Colonic mucosa (tissue), 4 donors: ENCODE measurements around the gene RETSAT. TPM values are rescaled to one million over a fixed set of nuclear protein-coding genes. Genes with fewer than 3 reads are reported as not detected.
A peak's percentile ranks its signal among the peaks of the same experiment; 100 is the strongest.

ENCODE experiments used
- DNase-seq: peaks from one replicate; pipeline ENCODE4 v3.0.0-alpha.2; 2020
- H3K27ac ChIP-seq: fragments of 200-600 bp; one replicate; pipeline ENCODE4 v1.8.0; 2021
- H3K27me3 ChIP-seq: fragments of 200-600 bp; one replicate; pipeline ENCODE4 v1.8.0; 2021
- H3K36me3 ChIP-seq: fragments of 200-600 bp; one replicate; pipeline ENCODE4 v1.8.0; 2021
- H3K4me1 ChIP-seq: fragments of 200-600 bp; one replicate; pipeline ENCODE4 v1.8.0; 2021; ENCODE audit warnings: mild to moderate bottlenecking
- H3K4me3 ChIP-seq: fragments of 200-600 bp; one replicate; pipeline ENCODE4 v1.8.0; 2021
- H3K9ac ChIP-seq, 2 donors: one replicate each; pipeline ENCODE4 v1.7.0; 2013; ENCODE audit warnings: control low read depth in 2 of 2, low read depth in 2 of 2, low read length in 2 of 2
- H3K9me3 ChIP-seq: fragments of 200-600 bp; one replicate; pipeline ENCODE4 v1.8.0; 2021
- intact Hi-C: fragments of 100-400 bp; cut with DNase I; formaldehyde crosslinking; loops from one replicate; pipeline ENCODE4 v1.14.1; 2022
- total RNA-seq, 2 donors: library from RNA; stranded (reverse); fragmentation: NEBNext Ultra II Directional in 1 of 2; extraction: Animal tissue kit (Norgen Biotek cat#: 25700) in 1 of 2; gene quantifications; one replicate each; pipeline ENCODE4 v1.2.1, GENCODE V29; 2021
- TF ChIP-seq, protein P1 (sequence below): fragments of 200-600 bp; IDR thresholded peaks from one replicate; pipeline ENCODE4 v1.8.0; 2022; ENCODE audit warnings: antibody characterized with exemption, mild to moderate bottlenecking
- donor health status: healthy.
- donor health status: DM: no; HTN: no; CAD: no.
- donor health status: DM: no; HTN: no; CAD: no.

The RETSAT gene
- total RNA-seq, 2 donors from 2014 or later, result 145 to 190 TPM

DNA sequence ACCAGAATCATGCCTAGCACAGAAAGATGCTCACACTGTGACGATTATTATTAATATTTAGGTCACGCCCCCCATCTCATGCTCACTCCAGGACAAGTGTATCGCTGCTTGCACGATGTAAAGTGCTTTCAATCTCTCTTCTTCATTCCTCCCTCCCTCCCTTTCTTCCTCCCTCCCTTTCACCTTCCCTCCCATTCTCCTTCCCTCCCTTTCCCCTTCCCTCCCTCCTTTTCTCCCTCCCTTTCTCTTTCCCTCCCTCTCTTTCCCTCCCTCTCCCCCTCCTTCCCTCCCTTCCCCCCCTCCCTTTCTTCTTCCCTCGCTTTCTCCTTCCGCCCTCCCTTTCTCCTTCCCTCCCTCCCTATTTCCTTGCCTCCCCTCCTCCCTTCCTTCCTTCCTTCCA lies 46.1 kb downstream of the RETSAT start:
- H3K9me3 ChIP-seq, result no peaks in the 10 kb centered on the region
- no peak overlapping the region for H3K4me3 ChIP-seq
- DNase-seq, result no peak
- H3K4me1 ChIP-seq, result peaks cover 9% of the 10 kb centered on the region
- no peak overlapping the region for H3K27ac ChIP-seq
- no peaks in the 10 kb centered on the region for H3K27me3 ChIP-seq
- H3K9ac ChIP-seq, result peak overlapping the region in 1 of 2 donors; percentile 95
- intact Hi-C loops, result no loop called here
- H3K36me3 ChIP-seq, result no peaks in the 10 kb centered on the region
- TF ChIP-seq, protein P1, sequence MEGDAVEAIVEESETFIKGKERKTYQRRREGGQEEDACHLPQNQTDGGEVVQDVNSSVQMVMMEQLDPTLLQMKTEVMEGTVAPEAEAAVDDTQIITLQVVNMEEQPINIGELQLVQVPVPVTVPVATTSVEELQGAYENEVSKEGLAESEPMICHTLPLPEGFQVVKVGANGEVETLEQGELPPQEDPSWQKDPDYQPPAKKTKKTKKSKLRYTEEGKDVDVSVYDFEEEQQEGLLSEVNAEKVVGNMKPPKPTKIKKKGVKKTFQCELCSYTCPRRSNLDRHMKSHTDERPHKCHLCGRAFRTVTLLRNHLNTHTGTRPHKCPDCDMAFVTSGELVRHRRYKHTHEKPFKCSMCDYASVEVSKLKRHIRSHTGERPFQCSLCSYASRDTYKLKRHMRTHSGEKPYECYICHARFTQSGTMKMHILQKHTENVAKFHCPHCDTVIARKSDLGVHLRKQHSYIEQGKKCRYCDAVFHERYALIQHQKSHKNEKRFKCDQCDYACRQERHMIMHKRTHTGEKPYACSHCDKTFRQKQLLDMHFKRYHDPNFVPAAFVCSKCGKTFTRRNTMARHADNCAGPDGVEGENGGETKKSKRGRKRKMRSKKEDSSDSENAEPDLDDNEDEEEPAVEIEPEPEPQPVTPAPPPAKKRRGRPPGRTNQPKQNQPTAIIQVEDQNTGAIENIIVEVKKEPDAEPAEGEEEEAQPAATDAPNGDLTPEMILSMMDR, result no peak

GRCh38 chr2:85307527-85307897 lies 46.8 kb downstream of the RETSAT start:
- no peaks in the 10 kb centered on the region for H3K9me3 ChIP-seq
- no peaks in the 10 kb centered on the region for H3K27me3 ChIP-seq
- peak overlapping the region; percentile 56 to 95 for H3K9ac ChIP-seq
- TF ChIP-seq, protein P1, result no peak
- H3K4me1 ChIP-seq, result peaks cover 9% of the 10 kb centered on the region
- peak overlapping the region; percentile 19 for H3K4me3 ChIP-seq
- peak; percentile 55 for DNase-seq
- no peaks in the 10 kb centered on the region for H3K36me3 ChIP-seq
- H3K27ac ChIP-seq, result peak overlapping the region; percentile 84
- intact Hi-C loops, result no loop called here

DNA sequence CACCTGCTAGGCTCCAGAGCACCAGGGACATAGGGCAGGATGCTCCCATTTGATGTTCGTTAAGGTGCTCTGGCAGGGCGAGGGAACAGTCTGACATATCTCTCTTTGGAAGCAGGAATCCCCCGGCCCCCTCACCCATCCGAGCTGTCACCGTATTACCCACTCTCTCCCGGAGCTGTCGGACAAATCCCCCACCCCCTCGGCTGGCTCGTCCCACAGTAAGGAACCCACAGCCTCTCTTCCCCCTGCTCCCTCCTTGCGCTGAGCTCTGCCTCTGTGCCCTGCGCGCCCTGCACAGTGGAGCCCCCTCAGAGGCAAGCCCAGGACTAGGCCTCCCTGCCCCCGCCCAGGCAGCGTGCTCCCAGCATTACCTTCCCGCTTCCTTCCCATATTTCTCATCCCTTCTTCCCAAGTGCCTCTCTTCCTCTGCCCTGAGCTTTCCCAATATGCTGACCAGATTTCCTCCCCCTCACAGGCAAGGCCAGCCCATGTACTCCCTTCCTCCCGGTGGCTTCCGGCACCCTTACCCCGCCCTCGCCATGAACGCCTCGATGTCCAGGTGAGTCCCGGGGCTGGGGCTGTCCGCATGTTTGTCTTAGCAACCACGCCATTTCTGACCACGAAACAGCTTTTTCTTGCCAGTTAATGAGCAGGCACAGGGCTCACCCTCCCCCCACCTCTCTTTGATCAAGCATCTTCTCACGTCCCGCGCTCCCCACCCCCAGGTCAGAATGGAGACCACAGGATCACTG lies 50.4 kb downstream of the RETSAT start:
- Histone ChIP-seq H3K36me3 (no peaks in the 10 kb centered on the region), H3K27me3 (no peaks in the 10 kb centered on the region), H3K9ac (no peak overlapping the region), H3K4me1 (peaks cover 3% of the 10 kb centered on the region), H3K27ac (no peak overlapping the region), H3K9me3 (no peaks in the 10 kb centered on the region), H3K4me3 (no peak overlapping the region)
- no peak for DNase-seq
- TF ChIP-seq, protein P1, result no peak
- intact Hi-C loops, result no loop called here

- Histone ChIP-seq H3K36me3 (no peaks in the 10 kb centered on the region), H3K27ac (no peak overlapping the region), H3K9me3 (no peaks in the 10 kb centered on the region), H3K4me1 (no peaks in the 10 kb centered on the region), H3K4me3 (no peak overlapping the region), H3K9ac (no peak overlapping the region), H3K27me3 (no peaks in the 10 kb centered on the region)
- TF ChIP-seq, protein P1, result no peak
- DNase-seq, result no peak
- intact Hi-C loops, result no loop called here
These were observed 52.2 kb downstream of the RETSAT start for GRCh38 chr2:85302121-85302520.

Other genes with a start within 250 kb of the RETSAT start
- 1 to 10 TPM in 1 of 2 donors, under 1 TPM in 1; 0.99 to 3.2 TPM for gene TCF7L1, start 221.1 kb downstream of the RETSAT start, total RNA-seq
- gene TGOLN2, start 26.5 kb downstream of the RETSAT start, total RNA-seq, result 100 to 1,000 TPM; 140 to 162 TPM
- 10 to 100 TPM; 13.4 to 19.4 TPM for gene ELMOD3, start 241 bp upstream of the RETSAT start, total RNA-seq
- 100 to 1,000 TPM; 102 to 105 TPM for gene CAPG, start 55.8 kb upstream of the RETSAT start, total RNA-seq
- 1 to 10 TPM; 1.6 to 9.2 TPM for gene SH2D6, start 64.2 kb upstream of the RETSAT start, total RNA-seq
- 100 to 1,000 TPM; 105 to 156 TPM for gene MAT2A, start 184.6 kb upstream of the RETSAT start, total RNA-seq
- gene GGCX, start 207.0 kb upstream of the RETSAT start, total RNA-seq, result 10 to 100 TPM; 25.7 to 49.9 TPM
- 100 to 1,000 TPM; 185 to 222 TPM for gene VAMP8, start 223.1 kb upstream of the RETSAT start, total RNA-seq
- 10 to 100 TPM; 14.0 to 16.9 TPM for gene VAMP5, start 229.9 kb upstream of the RETSAT start, total RNA-seq
- gene RNF181, start 241.2 kb upstream of the RETSAT start, total RNA-seq, result 100 to 1,000 TPM in 1 of 2 donors, 10 to 100 TPM in 1; 86.0 to 106 TPM
- gene TMEM150A, start 248.2 kb upstream of the RETSAT start, total RNA-seq, result 1 to 10 TPM; 5.2 to 7.2 TPM